GM18873 (cell line): Measurements from ENCODE around the gene CYGB.
A peak's percentile ranks its signal among the peaks of the same experiment; 100 is the strongest.

Experiments
- ATAC-seq: cut with Tn5 transposase; IDR thresholded peaks from one replicate; pipeline ENCODE4 v1.9.1; 2021; ENCODE audit warnings: mild to moderate bottlenecking, moderate library complexity, moderate number of reproducible peaks; ENCODE audit not compliant: unreplicated experiment, low FRiP score

Gene CYGB

GRCh38 chr17:76491271-76492122, 46.0 kb downstream of the CYGB start:
- no peak for ATAC-seq

GRCh38 chr17:76490112-76490710, 47.3 kb downstream of the CYGB start:
- no peak for ATAC-seq

- no peak for ATAC-seq
Measured at GRCh38 chr17:76487451-76488192, 49.9 kb downstream of the CYGB start.

- no peak for ATAC-seq
Measured at GRCh38 chr17:76485569-76485968, 51.9 kb downstream of the CYGB start.

- ATAC-seq: no peak
Measured at GRCh38 chr17:76484228-76484725, 53.2 kb downstream of the CYGB start.

- peak; percentile 63 for ATAC-seq
Measured at GRCh38 chr17:76481071-76481655, 56.3 kb downstream of the CYGB start.

- no peak for ATAC-seq
Measured at GRCh38 chr17:76480632-76481031, 56.9 kb downstream of the CYGB start.

- no peak for ATAC-seq
Measured at GRCh38 chr17:76479515-76480060, 57.9 kb downstream of the CYGB start.

GRCh38 chr17:76478730-76479514, 58.6 kb downstream of the CYGB start:
- no peak for ATAC-seq

- ATAC-seq: no peak
Measured at GRCh38 chr17:76478097-76478496, 59.4 kb downstream of the CYGB start.

GRCh38 chr17:76477576-76477975, 59.9 kb downstream of the CYGB start:
- no peak for ATAC-seq
